A172 (cell line): ENCODE data around the gene PHLDA3. TPM values are rescaled to one million over a fixed set of nuclear protein-coding genes. Genes with fewer than 3 reads are reported as not detected.

Source experiments
- DNase-seq: peaks from one replicate; pipeline ENCODE4 v3.0.0-alpha.2; 2015; ENCODE audit warnings: low spot score
- total RNA-seq: library from RNA; depleted of rRNA; stranded (reverse); fragments of >200 nt; shearing (Covaris generic); gene quantifications from 2 replicates; pipeline ENCODE4 v1.2.3, GENCODE V29; 2014; rRNA removed

Gene PHLDA3
- total RNA-seq: 96.2 and 133 TPM in 2 replicates

DNA sequence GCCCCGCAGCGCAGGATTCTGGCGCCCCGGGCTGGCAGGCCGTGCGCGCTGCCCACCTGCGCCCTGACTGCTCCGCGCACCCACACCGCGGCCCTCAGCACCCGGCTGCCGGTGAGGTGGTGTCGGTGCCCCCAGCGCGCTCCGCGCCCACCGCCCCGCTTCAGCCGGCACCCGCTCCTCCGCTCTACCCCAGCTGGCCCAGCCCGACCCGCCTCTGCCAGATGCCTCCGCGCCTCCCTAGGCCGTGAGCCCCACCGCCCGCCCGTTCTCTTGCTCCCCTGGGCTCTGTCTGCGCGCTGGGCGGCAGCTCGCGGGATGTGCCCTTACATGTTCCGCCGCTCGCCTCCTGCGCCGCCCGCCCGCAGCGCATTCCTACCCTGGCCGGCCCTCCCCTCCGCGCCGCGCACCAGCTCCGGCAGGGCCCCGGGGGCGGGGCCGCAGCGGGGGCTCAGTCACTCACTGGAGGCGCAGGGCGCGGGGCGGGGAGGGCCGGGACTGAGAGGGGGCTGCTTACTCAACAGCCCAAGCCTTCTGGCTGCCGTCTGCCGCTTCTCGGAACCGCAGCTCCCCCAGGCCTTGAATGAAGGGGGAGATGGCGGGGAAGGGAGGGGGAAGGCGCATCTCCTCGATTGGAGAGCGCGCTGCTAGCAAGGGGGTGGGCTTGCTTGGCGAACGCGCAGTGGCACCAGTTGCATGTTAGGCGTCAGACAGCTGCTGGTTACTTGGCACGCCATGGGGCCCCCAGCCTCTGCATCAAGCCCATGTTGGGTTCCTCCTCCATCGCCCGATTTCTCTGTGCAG lies at the start of gene PHLDA3:
PHLDA3 (minus strand) TSS at position 345 of the 801 bp plus-strand sequence. CDS start 402 bp downstream, outside the sequence.
- DNase-seq: peak; percentile 70

DNA sequence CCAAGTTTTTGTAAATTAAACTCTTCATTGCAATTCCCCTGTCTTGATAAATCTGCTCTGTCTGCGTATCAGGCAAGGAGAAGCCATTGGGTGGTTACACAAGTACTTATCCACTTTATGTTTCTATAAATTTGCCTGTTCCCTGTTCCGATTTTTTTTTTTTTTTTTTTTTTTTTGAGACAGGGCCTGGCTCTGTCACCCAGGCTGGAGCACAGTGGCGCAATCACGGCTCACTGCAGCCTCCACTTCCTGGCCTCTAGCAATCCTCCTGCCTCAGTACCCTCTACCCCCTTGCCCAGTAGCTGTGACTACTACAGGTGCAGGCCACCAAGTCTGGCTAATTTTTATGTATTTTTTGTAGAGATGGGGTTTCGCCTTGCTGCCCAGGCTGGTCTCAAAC lies 49.1 kb upstream of the PHLDA3 start:
- DNase-seq: no peak

DNA sequence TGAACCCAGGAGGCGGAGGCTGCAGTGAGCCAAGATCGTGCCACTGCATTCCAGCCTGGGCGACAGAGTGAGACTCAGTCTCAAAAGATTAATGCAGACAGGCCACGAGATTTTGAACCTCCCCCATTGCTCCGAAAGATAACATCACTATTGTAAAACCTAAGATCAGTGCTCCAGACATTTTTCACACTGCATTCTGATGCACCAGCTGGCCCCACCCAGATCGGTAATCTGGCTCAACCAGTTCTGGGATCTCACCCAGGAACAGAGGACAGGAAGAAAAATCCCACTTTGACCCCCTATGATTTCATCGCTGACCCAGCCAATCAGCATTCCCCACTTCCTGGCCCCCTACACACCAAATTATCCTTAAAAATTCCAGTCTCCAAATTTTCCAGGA lies 48.6 kb upstream of the PHLDA3 start:
- no peak for DNase-seq

DNA sequence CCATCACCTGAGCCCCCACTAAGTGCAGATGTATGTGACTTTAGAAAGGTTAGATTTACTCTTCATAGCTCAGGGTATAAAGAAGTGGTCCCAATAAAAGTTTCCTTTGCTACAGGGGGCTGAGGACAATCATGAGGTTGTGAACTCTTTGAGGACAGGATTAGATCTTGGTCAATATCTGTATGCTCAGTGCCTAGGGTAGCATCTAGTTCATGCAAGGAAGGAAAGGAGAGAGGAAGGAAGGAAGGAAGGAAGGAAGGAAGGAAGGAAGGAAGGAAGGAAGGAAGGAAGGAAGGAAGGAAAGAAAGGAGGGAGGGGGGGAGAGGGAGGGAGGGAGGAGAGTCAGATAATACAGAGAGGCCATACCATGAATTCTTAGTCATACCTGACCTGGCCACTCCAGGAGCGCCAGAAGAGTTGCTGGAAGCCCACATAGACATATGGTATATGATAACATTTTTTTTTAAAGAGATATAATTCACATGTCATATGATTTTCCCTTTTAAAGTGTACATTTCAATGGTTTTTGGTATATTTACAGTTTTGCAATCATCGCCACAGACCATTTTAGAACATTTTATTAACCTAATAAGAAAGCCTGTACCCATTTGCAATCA lies 47.6 kb upstream of the PHLDA3 start:
- no peak for DNase-seq

DNA sequence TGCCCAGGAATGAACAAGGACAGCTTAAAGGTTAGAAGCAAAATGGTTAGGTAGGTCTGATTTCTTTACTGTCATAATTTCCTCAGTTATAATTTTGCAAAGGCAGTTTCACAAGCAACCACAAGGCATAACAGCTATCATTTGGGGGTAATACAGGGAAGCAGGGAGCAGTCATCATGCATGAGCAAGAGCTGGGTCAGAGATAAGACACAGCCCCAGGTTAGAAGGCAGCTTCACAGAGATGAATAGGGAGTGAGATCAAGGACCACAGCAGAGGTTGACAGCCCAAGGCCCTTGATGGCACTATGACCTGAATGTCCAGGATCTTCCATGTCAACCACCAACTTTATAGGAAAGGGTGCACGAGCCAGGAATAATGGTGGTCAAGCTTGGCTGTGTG lies 46.9 kb upstream of the PHLDA3 start:
- DNase-seq: no peak

DNA sequence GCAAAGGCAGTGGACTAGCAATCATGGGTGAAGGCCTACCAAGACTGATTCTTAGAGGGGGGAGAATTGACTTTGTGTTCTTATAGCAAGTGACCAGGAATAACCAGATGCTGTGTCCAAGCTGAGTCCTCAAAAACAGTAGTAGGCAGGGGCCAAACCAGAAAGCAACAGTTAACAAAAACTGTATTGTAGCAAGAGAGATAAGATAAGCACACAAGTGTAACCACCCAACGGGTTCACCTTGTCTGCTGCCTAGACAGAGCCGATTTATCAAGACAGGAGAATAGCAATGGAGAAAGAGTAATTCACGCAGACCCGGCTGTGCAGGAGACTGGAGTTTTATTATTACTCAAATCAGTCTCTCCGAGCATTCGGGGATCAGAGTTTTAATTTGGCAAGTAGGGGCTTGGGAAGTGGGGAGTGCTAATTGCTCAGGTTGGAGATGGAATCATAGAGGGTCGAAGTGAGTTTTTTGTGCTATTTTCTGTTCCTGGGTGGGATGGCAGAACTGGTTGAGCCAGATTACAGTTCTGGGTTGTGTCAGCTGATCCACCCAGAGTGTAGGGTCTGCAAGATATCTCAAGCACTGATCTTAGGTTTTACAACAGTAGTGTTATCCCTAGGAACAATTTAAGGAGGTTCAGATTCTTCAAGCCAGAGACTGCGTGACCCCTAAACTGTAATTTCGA lies 46.2 kb upstream of the PHLDA3 start:
- no peak for DNase-seq

DNA sequence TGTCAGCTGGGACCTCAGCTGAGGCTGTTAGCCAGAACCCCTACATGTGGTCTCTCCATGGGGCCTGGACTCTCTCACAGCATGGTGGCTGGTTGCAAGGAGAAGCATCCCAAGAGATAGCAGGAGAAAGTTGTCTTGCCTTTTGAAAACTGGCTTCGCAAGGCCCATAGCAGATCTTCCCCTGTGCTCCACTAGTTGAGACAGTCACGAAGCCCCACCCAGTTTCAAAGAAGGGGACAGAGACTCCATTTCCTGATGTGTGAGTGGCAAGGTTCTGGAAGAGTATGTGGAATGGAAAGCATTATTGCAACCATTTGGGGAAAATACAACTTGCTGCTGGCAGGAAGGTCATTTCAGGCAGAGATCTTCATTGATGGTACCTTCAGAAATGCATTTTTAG lies 45.5 kb upstream of the PHLDA3 start:
- no peak for DNase-seq

DNA sequence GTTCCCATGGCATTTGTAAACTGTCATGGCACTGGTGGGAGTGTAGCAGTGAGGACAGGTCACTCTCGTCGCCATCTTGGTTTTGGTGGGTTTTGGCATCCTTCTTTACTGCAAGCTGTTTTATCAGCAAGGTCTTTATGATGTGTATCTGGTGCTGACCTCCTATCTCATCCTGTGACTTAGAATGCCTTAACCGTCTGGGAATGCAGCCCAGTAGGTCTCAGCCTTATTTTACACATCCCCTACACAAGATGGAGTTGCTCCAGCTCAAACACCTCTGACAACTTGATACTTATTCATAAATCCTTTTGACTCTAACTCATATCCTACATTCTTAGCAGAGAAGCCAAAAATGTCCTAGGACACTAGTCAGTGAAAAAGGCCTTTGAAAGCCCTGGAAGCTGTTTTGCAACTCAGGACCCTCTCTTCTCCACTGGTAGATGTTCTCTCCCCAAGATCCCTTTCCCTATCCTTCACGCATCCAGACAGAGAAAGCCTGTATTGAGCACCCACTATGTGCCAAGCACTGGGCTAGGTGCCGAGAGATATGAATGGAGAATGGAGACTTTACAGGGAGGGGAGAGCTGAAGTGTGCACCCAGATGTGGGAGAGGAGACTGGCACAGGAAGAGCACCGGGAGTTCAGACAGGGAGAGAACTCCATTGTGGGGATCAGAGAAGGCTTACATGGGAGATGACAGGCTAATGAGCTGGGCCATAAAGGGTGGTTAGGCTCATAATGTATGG lies 44.7 kb upstream of the PHLDA3 start:
- DNase-seq: no peak

DNA sequence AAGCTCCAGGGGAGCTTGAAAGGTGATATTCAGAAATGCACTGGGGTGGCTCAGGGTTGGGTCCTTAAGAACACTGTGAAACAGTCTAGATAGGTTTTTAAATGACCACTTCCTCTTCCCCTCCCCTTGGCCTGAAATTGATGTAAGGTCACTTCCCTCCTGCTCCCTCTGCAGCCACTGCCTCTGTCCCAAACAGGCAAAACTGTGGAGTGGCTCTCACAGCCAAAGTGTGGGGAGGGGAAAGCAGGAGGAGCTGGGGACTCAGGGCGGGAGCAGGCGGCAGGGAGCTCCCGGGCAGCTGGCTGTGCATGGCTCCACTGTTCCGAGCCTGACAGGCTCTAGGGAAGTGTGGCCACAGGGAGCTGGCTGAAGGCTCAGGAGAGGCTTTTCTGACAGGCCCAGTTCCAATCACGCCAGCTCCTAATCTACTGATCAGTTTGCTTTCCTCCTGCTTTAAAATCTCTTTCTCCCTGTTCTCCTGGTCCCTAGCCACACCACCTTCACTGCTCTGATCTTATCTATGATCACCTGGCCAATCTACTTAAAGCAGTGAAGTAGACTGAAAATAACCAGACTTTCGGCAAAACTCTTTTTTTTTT lies 43.1 kb upstream of the PHLDA3 start:
- DNase-seq: peak; percentile 60

DNA sequence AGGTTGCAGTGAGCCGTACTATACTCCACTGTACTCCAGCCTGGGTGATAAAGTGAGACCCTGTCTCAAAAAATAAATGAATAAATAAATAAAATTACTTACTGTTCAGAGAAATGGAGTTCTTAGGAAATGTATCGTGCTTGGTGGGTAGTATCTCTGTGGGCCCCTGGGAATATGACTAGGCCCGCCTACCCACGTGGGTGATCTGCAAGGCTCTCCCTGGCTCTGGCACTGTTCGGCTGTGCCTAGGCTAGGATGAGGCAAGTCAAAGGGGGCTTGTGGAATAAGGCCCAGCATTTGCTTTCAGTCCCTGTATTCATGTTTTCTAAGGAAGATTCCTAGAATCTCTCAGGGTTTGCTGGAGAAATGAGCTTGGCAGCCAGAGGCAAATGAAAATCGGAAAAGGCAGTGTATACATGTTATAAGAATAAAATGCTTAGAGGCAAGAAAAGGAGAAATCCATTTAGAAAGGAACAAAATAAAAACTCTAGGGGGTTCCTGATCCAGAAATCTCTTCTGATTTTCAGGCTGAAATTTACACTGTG lies 42.5 kb upstream of the PHLDA3 start:
- DNase-seq: no peak

DNA sequence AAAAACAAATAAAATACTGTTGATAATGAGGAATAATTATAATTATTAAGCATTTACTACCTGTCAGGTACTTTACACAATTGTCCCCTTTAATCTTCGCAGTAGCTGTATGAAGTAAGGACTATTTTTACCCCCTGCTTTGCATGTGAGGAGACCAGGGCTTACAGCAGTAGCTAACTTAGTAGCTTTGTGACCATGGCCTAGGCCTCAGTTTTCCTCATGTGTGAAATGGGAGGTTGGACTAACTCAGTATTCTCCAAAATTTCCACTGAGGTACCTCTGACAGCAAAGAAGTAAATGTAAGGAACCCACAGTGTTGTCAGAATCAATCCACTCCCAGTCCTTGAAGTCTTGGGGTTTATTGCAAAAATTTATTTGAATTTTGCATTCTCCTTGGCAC lies 41.7 kb upstream of the PHLDA3 start:
- no peak for DNase-seq

DNA sequence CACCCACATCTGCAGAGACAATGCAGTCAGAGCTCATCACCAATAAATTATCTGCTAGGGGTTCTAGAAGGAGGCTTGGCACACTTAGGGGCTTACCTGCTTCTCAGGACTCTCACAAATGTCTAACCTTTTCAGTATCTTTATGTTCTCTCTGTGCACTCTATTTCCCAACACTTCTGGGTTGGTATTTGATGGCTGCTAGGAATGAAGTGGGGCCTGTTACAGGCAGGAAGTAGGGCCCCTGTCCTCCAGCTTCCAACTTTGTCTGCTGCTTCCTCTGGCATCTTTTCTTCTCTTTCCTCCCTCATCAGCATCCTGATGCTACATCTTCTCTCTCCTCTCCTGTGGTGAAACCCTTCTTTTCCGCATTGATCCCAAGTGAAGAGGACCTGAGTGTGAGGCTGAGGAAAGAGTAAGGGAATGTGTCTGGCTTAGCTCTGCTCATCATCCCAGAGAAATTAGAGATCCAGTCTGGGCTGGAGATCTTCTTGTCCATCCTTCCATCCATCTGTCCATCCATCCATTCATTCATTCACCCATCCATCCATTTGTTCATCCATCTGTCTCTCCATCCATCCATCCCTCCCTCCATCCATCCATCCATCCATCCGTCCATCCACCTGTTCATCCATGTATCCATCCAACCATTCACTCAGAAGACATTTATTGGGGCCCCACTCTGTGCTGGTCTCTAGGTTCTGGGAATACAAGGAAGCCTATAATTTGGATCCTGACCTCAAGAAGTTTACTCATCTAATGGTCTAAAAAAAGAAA lies 40.8 kb upstream of the PHLDA3 start:
- DNase-seq: no peak

DNA sequence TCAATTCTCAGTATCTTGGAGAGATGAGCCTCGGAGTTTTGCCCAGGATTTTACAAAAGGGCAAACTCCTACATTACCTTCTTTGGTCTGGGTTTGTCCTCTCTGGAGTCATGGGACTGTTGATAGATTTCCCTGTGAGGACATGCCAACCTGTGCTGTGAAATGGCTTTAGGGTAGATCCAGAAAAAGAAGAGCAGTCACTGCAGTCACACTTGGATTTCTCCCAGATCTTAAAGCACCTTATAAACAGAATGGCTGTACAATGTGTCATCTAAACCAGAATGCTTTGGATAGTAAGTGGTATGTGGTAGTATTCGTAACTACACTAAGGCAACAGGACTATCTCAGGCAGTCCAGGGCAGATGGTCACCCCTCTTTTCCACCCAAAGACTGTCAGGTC lies 39.8 kb upstream of the PHLDA3 start:
- DNase-seq: peak; percentile 64

DNA sequence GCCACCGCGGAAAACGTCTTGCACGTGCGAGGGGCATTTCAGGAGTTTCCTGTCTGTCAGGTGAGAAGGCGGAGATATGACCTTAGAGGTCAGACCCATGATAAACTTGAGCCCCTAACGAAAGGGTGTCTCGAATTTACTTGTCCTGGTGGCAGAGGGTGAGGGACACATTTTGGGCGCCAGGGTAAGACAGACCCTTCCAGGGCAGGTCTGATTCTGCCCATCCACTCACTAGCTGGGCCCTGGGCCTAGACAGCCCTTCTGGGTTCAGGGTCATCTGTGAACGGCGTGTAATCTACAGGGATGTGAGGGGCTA lies 38.3 kb upstream of the PHLDA3 start:
- no peak for DNase-seq

DNA sequence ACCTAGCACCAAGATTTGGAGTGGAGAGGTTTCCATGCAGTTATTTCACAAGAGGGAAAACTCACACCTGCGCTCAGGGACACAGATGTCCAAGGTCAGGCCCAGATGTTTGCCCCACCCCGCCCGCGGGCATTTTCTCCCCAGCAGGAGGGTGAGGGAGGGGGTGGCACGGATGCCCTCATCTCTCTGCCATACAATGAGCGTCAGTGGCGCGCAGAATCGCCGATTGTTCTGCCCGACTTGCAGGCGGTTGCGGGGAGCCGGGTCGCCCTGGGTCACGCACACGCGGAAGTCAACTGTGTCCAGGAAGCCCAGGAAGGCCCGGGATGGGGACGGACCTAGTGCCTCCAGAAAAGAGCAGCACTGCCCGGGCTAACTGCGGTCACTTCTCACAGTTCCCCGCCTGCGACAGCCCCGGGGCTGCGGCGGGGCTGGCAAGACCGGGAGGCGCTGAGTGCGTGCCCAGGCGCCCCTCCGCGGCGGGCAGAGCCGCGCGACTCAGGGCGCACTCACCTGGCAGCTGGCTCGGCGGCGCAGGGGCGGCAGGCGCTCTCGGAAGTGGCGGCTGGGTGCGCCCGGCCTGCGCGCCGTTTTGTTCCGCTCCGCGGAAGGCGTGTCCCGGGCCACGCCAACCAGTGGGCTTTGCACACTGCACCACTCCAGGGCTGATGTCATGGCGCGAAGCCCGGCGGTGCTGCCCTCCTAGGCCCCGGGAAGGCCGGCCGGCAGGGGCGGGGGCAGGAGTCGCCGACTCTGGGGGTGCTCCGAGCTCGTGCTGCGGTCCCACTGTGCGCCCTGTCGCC lies 37.8 kb upstream of the PHLDA3 start, which contains the start of gene CSRP1:
CSRP1 (minus strand) TSS at position 567 of the 803 bp plus-strand sequence. CDS start 10,820 bp downstream, outside the sequence.
- DNase-seq: peak; percentile 74

DNA sequence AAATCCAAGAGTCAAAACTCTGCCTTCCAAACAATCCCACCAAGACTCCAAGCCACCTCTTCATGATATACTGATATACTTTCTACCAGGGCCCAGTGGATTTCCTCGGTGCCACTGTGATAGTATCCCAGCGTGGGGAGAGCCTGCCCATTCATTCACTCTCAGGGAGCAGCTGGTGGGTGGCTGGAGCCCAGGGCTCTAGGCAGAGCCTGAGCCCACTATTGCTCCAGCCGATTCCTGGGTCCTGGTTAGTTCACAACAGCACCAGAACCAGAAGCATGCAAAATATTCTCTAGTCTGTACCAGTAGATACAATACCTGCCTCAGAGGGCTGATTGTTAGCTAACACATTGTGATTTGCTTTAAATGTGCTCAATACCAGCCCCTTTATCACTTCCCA lies 37.1 kb upstream of the PHLDA3 start:
- DNase-seq: no peak

DNA sequence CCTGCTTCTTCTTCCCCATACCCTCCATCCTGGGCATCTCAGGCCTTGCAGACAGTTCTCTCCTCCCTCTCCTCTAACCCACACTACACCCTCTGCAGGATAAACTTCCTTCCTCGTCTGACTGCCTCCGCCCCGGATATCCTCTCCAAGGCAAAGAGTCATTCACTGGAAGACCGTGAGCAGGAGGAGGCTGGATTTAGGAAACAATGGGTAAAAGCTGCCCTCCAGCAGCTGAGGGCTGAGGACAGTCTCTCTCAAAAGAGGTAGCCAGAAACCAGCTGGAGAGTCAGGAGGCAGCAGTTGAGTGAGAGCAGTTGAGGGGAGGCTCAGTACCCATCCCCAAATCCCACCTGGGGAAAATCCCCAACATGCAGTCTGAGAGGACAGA lies 36.5 kb upstream of the PHLDA3 start:
- peak; percentile 88 for DNase-seq

DNA sequence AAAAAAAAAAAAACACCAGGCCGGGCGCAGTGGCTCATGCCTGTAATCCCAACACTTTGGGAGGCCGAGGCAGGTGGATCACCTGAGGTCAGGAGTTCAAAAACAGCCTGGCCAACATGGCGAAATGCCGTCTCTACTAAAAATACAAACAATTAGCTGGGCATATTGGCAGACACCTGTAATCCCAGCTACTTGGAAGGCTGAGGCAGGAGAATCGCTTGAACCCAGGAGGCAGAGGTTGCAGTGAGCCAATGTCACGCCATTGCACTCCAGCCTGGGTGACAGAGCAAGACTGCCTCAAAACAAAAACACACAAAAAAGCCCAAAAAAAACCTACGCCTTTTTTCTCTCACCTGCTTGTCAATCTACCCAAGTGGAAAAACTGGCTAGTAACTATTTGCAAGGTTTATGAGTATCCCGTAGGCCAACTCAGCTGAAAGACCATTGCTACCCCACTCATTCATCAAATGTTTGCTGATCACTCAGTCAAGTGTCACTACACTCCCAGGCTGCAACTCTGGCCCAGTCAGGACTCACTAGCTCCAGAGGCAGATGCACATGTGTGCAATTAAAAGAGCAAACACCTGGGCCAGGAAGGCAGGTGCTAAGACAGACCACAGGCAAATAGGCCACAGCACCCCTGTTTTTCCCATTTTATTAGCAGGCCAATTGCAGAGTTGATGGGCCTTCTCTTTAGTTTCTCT lies 36.0 kb upstream of the PHLDA3 start:
- DNase-seq: no peak

DNA sequence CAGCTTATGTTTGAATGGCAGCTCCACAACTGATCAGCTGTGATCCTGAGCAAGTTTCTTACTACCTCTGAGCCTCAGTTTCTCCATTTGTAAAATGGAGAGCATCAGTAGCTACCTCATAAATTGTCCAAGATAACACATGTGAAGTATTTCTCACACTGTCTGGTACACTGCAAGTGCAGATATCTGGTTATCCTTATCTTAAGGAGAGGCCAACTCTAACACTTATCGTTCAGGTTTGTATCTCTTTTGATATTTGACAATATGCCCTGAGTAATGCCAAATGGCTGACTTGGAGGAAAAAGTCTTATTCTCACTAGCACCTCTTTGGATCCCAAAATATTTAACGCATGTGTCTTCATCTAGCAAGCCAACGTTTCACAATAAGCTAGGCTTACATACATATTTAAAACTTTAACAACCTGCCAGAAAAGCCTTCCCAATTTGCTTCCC lies 35.2 kb upstream of the PHLDA3 start:
- DNase-seq: no peak
